Mononuclear cell (primary cell): ENCODE measurements around the gene INPP5A. TPM values are rescaled to one million over a fixed set of nuclear protein-coding genes. Genes with fewer than 3 reads are reported as not detected.
"Not testable (repeated sequence)": the region's sequence is repeated elsewhere in the genome, so short reads cannot be mapped to it uniquely, and the experiment has no call there.

Experiments
- H3K27me3 ChIP-seq: 2 replicates; pipeline ENCODE4 v1.6.0; 2011; ENCODE audit warnings: low read length, control low read depth; ENCODE audit not compliant: insufficient read depth
- H3K4me1 ChIP-seq: 2 replicates; pipeline ENCODE4 v1.5.1; 2011; ENCODE audit warnings: mild to moderate bottlenecking, low read length, control low read depth; ENCODE audit not compliant: insufficient read depth
- H3K4me3 ChIP-seq: 2 replicates; pipeline ENCODE4 v1.5.1; 2011; ENCODE audit warnings: mild to moderate bottlenecking, low read length, moderate library complexity
- H3K9me3 ChIP-seq: 2 replicates; pipeline ENCODE4 v1.5.1; 2011; ENCODE audit warnings: low read depth, mild to moderate bottlenecking, control low read depth, low read length
- total RNA-seq: library from RNA; depleted of rRNA; stranded (reverse); fragments of >200 nt; gene quantifications from one replicate; pipeline ENCODE4 v1.2.3, GENCODE V29; 2012

Gene INPP5A
- total RNA-seq, 1 donor, result 18.6 TPM

DNA sequence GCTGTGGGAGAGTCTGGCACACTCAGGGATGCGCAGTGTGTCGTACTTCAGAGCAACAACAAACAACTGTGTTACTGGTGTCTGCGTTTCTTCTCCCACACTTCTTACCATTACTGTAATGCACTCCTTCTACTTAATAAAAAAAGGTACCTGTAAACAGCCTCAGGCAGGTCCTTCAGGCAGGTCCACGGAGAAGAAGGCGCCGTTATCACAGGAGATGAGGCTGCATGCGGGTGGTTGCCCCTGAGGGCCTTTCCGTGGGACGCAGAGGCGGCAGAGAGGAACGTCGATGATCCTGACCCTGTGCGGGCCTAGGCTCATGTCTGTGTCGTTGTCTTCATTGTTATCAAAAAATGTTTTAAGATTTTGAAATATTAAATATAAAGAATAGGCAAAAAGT, 219.0 kb downstream of the INPP5A start:
- H3K9me3 ChIP-seq, result no peaks in the 10 kb centered on the region
- no peaks in the 10 kb centered on the region for H3K27me3 ChIP-seq

DNA sequence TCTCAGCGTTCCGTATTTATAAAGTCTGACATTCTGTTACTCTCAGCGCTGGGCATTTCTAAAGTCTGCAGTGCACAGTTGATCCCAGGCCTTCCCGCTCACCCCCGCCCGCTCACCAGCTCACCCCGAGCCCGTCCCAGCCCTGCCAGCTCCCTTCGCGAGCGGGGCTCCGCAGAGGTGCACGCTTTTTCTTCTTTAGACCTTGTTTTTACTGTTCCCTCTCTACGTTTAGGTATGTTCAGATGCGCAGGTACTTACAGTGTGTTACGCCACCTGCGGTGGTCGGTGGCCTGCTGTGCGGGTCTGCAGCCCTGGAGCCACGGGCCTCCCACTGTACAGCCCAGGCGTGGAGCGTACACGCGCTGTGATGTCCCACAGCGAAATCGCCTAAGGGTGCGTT, 219.6 kb downstream of the INPP5A start:
- no peaks in the 10 kb centered on the region for H3K9me3 ChIP-seq
- H3K27me3 ChIP-seq, result no peaks in the 10 kb centered on the region
- no peaks in the 10 kb centered on the region for H3K4me1 ChIP-seq
- no peak overlapping the region for H3K4me3 ChIP-seq

More for the DNA sequence above, 219.0 kb downstream of the INPP5A start:
- H3K4me1 ChIP-seq, result no peaks in the 10 kb centered on the region
- H3K4me3 ChIP-seq, result no peak overlapping the region

DNA sequence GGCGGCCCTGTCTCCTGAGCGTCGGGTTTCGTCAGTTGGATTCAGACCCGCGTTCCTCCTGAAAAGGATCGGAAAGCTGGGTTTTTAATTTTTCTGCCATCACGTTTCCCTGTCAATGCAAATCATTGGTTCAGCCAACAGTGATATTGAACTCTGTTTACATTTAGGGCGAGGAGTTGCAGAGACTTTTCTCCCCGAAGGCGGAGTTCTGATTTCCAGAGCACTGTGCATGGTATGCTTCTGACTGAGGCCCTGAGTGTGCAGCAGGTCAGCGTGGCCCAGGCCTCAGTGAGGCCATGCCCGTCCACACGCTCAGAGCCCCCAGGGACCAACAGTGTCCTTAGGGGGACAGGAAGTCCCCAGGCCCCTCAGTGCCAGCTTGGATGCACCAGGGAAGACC, 221.3 kb downstream of the INPP5A start:
- H3K4me1 ChIP-seq, result no peaks in the 10 kb centered on the region
- H3K9me3 ChIP-seq, result no peaks in the 10 kb centered on the region
- no peak overlapping the region for H3K4me3 ChIP-seq
- H3K27me3 ChIP-seq, result no peaks in the 10 kb centered on the region

DNA sequence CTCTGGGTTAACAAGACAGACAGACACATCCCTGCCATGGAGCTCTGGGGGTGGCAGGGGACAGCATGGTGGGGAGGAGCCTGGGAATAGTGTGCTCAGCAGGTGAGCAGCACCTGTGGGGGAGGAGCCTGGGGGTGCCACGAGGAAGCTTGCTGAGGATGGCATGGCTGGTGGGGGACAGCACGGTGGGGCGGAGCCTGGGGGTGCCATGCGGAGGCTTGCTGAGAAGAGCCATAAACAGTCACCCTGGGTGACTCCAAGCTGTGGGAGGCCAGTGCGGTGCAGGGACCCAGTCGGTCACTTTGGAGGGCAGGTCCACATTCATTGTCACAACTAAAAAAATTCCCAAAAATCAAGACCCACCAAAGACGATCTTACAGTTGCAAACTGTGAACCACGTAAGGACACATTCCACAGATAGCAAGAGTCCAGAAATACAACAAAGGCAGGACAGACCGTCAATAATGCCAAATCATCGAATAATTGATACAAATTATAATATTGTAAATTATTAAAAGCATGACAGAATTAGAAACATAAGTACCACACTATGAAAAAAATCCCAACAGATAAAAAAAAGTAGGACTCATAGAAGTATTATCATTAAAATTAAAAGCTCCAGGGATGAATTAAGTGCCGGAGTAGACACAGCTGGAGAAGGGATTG, 223.9 kb downstream of the INPP5A start:
- Histone ChIP-seq H3K4me3 (no peak overlapping the region), H3K9me3 (no peaks in the 10 kb centered on the region), H3K27me3 (no peaks in the 10 kb centered on the region), H3K4me1 (no peaks in the 10 kb centered on the region)

DNA sequence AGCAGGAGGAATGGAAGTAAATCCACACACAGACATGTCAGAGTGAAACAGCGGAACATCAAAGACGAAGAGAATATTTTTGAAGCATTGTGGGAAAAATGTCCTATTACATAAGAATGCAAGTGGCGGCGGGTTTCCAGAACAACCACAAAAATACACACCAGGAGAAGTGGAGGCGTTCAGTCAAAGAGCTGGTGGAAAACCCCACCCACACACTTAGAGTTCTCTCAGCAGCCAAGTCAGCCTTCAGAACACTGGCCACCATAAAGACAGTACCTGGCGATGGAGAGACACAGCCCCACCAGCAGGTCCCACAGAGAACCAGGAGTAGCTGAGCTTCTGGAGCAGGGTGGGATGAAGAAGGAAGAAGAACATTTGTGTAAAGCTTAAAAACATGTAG, 224.7 kb downstream of the INPP5A start:
- Histone ChIP-seq H3K27me3 (no peaks in the 10 kb centered on the region), H3K9me3 (no peaks in the 10 kb centered on the region), H3K4me1 (no peaks in the 10 kb centered on the region), H3K4me3 (no peak overlapping the region)

DNA sequence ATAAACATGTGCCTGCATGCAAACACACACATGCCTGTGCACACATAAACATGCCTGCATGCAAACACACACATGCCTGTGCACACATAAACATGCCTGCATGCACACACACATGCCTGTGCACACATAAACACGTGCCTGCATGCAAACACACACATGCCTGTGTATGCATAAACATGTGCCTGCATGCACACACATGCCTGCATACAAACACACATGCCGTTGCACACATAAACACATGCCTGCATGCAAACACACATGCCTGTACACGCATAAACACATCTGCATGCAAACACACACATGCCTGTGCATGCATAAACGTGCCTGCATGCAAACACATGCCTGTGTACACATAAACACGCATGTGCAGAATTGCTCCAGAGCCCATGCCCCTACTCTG, 226.0 kb downstream of the INPP5A start:
- Histone ChIP-seq H3K9me3 (no peaks in the 10 kb centered on the region), H3K27me3 (no peaks in the 10 kb centered on the region), H3K4me1 (no peaks in the 10 kb centered on the region), H3K4me3 (no peak overlapping the region)

DNA sequence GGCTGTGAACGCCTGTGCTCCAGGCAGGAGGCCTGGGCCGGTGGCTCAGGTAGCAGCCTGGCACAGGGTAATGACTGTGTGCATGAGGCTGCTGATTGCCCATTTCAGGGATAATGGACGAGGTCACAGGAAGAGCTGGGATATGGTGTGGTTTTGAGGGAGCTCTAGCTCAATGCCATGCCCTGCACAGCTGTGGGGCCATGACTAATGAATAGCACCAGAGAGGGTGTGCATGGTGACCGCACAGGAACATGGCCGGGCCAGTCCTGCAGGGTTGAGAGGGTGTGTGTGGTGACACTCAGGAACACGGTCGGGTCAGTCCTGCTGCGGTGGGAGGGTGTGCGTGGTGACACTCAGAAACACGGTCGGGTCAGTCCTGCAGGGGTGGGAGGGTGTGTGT, 226.5 kb downstream of the INPP5A start:
- no peaks in the 10 kb centered on the region for H3K4me1 ChIP-seq
- no peak overlapping the region for H3K4me3 ChIP-seq
- H3K9me3 ChIP-seq, result no peaks in the 10 kb centered on the region
- no peaks in the 10 kb centered on the region for H3K27me3 ChIP-seq

DNA sequence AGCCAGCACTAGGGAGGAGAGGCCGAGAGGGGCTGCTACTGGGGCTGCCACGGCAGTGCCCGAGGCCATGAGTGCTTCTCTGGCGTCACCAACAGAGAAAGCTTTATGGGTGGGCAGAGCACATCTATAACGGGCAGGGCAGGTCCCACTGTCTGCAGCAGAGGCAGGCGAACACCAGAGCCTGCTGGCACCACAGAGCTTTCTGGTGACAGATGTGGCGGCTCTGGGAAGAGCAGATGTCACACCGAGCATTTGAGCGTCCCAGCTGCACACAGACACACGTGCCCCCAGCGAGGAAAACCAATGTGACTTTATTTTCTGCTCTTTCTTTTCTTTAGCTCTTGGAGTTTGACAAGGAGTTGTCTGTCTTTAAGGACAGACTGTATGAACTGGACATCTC, 227.8 kb downstream of the INPP5A start:
- no peaks in the 10 kb centered on the region for H3K27me3 ChIP-seq
- H3K4me1 ChIP-seq, result no peaks in the 10 kb centered on the region
- no peak overlapping the region for H3K4me3 ChIP-seq
- H3K9me3 ChIP-seq, result no peaks in the 10 kb centered on the region

DNA sequence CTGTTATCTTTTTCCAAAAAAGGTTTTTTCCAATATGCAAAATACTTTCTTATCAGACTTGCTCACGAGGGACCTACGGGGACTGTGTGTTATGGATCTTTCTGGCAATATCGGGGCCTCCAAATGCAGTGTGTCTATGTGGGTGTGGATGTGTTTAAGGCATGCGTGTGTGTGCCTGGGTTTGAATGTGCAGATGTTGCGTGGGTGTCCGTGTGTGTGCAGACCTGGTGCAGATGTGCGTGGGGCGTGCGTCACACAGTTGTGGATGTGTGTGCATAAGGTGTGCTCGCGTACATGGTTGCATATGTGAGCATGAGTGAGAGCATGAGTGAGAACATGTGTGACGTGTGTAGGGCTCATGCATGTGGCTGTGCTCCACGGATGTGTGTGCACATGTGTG, 228.7 kb downstream of the INPP5A start:
- H3K9me3 ChIP-seq, result no peaks in the 10 kb centered on the region
- H3K4me3 ChIP-seq, result no peak overlapping the region
- no peaks in the 10 kb centered on the region for H3K4me1 ChIP-seq
- H3K27me3 ChIP-seq, result no peaks in the 10 kb centered on the region

DNA sequence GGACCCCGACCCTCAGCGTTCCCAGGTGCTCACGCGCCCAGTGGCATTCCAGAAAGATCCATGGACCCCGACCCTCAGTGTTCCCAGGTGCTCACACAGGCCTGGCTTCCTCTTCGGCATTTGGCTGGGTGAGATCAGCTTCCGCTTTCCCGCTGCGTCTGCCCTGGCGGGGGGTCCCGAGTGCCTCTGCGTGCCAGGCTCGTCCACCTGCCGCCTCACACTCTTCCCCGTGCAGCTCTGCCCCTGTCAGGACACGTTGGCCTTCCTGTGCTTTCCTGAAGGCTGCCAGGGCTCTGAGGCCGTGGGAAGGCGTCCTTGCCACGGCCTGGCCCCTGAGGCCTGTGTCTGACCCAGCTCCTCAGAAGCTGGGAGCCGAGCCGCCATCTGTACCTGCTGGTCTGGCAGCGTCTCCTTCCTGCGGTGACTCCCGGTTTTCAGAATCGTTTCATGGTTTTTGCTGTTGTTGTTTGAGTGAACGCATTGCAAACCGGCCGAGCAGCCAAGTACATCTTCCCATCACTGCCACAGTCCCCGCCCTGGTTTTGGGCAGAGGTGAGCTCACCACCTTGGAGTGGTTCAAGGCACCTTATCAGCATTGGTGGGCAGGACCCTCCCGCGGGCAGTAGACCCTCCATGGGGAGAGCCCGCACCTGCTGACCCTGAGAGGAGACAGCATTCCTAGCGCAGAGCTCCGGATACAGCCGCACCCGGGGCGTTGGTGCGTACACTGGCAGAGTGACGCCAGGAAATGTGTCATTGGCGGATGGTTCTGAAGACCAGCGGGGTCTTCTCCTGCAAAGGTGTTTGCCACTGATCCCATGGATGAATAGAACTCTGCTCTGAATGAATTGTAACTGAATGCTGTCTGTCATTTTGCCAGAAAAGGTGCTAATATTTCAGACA, 231.0 kb downstream of the INPP5A start:
- no peaks in the 10 kb centered on the region for H3K9me3 ChIP-seq
- no peak overlapping the region for H3K4me3 ChIP-seq
- H3K4me1 ChIP-seq, result no peaks in the 10 kb centered on the region
- H3K27me3 ChIP-seq, result no peaks in the 10 kb centered on the region

DNA sequence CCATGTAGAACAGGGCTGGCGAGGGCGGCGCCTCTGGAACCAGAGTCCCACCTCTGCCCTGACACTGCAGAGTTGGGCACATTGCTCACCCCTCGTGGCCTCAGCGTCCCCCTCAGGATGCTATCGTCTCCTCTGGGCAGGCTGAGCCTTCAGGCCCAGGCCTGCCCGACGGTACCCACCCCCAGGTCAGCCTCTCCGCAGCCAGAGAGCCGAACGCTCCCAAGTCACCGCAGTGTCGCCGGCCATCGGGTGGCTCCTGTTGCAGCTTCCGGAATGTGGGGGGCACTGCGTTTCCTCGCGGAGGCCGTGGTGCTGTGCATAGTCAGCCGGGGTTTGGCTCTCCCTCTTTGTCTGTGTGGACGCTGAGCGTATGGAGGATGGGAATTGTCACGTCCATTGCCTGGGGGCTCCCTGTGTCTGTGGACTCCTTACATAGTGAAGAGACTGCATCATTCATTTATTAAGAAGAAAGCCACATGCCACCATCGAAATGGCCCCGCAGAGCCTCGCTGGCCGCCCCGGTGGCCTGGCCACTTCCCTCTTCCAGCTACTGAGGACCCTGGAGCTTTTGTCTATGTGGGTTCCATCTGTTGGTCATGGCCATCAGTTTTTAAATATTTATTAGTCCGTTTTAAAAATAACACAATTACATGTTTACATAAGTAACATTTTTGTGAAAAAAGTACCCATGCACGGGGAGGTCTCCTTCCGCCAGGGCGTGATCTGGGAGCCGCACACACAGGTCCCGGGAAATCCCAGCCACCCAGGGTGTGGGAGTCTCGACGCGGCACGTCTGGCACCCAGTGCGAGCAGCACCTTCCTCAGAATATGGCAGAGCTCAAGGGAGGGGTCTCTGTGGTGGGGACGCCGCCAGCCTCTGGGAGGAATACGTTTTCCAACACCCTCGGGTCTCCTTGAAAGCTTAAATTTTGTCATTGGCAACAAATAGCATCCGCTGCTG, 232.8 kb downstream of the INPP5A start:
- no peaks in the 10 kb centered on the region for H3K27me3 ChIP-seq
- H3K4me3 ChIP-seq, result no peak overlapping the region
- H3K4me1 ChIP-seq, result no peaks in the 10 kb centered on the region
- H3K9me3 ChIP-seq, result no peaks in the 10 kb centered on the region

DNA sequence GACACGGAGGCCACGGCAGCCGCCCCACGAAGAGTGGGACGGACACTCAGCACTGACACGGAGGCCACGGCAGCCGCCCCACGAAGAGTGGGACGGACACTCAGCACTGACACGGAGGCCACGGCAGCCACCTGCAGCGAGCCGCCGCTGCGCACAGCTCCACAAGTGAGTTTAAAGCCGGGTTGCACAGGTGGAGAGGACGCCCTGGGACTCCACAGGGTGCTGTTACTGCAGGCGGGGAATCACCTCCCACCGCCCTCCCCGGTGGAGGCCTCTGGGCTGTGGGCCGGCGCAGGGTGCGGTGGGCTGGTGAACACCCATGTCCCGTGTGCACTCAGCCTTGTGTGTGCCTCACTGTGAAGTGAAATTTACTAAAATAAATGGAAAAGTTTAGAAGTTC, 235.2 kb downstream of the INPP5A start:
- H3K4me1 ChIP-seq, H3K27me3 ChIP-seq, H3K9me3 ChIP-seq, H3K4me3 ChIP-seq: not testable (repeated sequence)

DNA sequence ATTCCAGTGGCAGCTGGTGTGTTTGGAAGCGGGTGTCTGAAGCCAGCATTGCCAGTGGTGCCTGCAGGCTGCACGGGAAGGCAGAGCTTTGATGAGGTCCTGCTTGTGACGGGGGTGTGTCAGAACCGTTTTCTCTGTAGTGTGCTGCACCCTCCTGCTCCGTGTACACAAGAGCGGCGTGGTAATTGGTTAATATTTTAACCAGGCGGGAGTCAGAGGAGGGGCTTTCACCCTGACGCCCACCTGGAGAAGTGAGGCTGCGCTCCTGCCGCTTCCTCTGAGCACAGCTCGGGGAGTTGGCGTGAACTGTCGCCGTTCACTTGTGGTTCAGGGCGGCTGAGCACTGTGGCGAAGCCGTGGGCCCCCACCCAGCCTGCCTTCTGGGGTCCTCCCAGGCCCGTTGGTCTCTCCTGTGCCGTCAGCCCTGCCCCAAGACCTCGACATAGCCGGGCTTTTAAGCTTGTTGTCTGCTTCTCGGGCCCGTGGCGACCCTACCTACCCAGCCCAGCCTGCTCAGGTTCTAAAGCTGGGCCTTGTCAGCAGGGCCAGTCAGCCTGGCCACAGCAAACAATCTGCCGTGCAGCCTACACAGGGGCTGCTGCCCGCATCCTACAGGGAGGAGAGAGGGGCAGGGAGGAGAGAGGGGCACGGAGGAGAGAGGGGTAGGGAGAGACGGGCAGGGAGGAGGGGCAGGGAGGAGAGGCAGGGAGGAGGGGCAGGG, 236.8 kb downstream of the INPP5A start:
- H3K4me1 ChIP-seq, result no peaks in the 10 kb centered on the region
- no peaks in the 10 kb centered on the region for H3K27me3 ChIP-seq
- H3K9me3 ChIP-seq, result no peaks in the 10 kb centered on the region
- H3K4me3 ChIP-seq, result no peak overlapping the region
